Fibroblast of upper back skin (primary cell): Measurements from ENCODE around the gene MRPL51.
A peak's percentile ranks its signal among the peaks of the same experiment; 100 is the strongest.

Experiments
- DNase-seq: peaks from one replicate; pipeline ENCODE4 v3.0.0-alpha.2; 2013

MRPL51 gene

GRCh38 chr12:6492838-6493496 is at the start of gene MRPL51:
Gene MRPL51, minus strand, starts transcription at chr12:6493262. Its CDS starts 126 bp downstream, at chr12:6493136.
- DNase-seq, result peak; percentile 94

- DNase-seq, result no peak
Observed at GRCh38 chr12:6542209-6543009, 49.3 kb upstream of the MRPL51 start.

GRCh38 chr12:6541371-6542165 is 48.5 kb upstream of the MRPL51 start:
- DNase-seq, result no peak

DNA sequence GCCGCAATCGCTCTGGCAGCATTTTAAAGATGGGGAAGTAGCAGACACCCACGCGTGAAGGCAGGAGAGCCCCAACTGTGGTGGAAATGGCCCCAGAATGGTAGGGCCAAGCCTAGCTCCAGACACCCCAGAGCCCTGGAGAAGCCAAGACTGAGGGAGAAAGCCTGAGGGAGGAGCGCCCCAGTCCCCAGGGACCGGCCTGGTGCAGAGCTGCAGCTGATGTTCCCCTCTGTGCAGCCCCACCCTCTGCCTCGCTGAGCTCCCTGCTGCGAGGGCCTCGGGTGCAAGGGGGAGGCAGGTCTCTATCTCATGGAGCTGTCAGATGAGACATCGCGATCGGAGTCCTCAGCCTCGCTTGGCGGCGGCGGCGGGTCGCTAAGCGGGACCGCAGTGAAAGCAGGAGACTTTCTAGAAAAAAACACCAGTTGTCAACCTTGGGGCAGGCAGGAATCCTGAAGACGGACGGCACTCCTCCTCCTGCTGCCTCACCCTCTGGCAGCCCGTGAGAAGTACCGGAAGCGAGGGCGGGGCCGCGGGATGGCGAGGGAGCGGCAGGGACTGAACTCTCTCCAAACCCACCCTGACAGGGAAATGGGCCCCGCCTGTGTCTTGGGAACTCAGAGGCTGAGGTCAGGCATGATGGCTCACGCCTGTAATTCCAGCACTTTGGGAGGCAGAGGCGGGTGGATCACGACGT is 47.3 kb upstream of the MRPL51 start:
- DNase-seq, result peak; percentile 94

DNA sequence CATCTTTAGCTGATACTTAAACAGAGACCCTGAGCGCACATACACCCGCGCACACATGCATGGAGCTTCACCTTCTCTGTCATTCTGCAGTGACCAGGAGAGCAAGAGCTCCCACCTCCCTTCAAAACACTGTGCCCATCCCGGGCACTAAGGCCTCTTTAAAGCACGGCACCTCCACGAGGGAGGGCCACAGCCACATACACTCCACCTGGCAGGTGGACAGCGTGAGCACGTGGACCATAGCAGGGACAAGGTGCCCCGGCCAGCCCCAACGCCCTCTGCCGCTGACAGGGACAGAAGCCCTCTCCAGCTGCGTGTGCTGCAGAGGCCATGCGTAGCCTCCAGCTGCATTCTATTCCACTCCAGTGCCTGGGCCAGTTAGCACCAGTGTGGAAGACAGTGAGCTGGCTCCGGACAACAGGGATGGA is 46.7 kb upstream of the MRPL51 start:
- no peak for DNase-seq

- no peak for DNase-seq
Observed at GRCh38 chr12:6539314-6539682, 46.2 kb upstream of the MRPL51 start.

GRCh38 chr12:6538420-6539313 is 45.6 kb upstream of the MRPL51 start:
- DNase-seq, result peak; percentile 51

DNA sequence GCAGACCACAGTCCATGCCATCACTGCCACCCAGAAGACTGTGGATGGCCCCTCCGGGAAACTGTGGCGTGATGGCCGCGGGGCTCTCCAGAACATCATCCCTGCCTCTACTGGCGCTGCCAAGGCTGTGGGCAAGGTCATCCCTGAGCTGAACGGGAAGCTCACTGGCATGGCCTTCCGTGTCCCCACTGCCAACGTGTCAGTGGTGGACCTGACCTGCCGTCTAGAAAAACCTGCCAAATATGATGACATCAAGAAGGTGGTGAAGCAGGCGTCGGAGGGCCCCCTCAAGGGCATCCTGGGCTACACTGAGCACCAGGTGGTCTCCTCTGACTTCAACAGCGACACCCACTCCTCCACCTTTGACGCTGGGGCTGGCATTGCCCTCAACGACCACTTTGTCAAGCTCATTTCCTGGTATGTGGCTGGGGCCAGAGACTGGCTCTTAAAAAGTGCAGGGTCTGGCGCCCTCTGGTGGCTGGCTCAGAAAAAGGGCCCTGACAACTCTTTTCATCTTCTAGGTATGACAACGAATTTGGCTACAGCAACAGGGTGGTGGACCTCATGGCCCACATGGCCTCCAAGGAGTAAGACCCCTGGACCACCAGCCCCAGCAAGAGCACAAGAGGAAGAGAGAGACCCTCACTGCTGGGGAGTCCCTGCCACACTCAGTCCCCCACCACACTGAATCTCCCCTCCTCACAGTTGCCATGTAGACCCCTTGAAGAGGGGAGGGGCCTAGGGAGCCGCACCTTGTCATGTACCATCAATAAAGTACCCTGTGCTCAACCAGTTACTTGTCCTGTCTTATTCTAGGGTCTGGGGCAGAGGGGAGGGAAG is 44.7 kb upstream of the MRPL51 start:
- DNase-seq, result peak; percentile 77

DNA sequence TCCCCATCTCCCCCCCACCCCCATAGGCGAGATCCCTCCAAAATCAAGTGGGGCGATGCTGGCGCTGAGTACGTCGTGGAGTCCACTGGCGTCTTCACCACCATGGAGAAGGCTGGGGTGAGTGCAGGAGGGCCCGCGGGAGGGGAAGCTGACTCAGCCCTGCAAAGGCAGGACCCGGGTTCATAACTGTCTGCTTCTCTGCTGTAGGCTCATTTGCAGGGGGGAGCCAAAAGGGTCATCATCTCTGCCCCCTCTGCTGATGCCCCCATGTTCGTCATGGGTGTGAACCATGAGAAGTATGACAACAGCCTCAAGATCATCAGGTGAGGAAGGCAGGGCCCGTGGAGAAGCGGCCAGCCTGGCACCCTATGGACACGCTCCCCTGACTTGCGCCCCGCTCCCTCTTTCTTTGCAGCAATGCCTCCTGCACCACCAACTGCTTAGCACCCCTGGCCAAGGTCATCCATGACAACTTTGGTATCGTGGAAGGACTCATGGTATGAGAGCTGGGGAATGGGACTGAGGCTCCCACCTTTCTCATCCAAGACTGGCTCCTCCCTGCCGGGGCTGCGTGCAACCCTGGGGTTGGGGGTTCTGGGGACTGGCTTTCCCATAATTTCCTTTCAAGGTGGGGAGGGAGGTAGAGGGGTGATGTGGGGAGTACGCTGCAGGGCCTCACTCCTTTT is 44.0 kb upstream of the MRPL51 start:
- DNase-seq, result no peak

- DNase-seq, result no peak
Observed at GRCh38 chr12:6535960-6536847, 43.1 kb upstream of the MRPL51 start.

GRCh38 chr12:6535697-6535946 is 42.6 kb upstream of the MRPL51 start:
- DNase-seq, result no peak

DNA sequence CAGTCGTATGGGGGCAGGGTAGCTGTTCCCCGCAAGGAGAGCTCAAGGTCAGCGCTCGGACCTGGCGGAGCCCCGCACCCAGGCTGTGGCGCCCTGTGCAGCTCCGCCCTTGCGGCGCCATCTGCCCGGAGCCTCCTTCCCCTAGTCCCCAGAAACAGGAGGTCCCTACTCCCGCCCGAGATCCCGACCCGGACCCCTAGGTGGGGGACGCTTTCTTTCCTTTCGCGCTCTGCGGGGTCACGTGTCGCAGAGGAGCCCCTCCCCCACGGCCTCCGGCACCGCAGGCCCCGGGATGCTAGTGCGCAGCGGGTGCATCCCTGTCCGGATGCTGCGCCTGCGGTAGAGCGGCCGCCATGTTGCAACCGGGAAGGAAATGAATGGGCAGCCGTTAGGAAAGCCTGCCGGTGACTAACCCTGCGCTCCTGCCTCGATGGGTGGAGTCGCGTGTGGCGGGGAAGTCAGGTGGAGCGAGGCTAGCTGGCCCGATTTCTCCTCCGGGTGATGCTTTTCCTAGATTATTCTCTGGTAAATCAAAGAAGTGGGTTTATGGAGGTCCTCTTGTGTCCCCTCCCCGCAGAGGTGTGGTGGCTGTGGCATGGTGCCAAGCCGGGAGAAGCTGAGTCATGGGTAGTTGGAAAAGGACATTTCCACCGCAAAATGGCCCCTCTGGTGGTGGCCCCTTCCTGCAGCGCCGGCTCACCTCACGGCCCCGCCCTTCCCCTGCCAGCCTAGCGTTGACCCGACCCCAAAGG is 42.1 kb upstream of the MRPL51 start:
- DNase-seq, result peak; percentile 67

GRCh38 chr12:6534695-6534944 is 41.6 kb upstream of the MRPL51 start:
- DNase-seq, result no peak

DNA sequence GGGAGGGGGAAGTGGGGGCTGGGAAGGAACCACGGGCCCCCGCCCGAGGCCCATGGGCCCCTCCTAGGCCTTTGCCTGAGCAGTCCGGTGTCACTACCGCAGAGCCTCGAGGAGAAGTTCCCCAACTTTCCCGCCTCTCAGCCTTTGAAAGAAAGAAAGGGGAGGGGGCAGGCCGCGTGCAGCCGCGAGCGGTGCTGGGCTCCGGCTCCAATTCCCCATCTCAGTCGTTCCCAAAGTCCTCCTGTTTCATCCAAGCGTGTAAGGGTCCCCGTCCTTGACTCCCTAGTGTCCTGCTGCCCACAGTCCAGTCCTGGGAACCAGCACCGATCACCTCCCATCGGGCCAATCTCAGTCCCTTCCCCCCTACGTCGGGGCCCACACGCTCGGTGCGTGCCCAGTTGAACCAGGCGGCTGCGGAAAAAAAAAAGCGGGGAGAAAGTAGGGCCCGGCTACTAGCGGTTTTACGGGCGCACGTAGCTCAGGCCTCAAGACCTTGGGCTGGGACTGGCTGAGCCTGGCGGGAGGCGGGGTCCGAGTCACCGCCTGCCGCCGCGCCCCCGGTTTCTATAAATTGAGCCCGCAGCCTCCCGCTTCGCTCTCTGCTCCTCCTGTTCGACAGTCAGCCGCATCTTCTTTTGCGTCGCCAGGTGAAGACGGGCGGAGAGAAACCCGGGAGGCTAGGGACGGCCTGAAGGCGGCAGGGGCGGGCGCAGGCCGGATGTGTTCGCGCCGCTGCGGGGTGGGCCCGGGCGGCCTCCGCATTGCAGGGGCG is 41.0 kb upstream of the MRPL51 start, which contains the start of gene GAPDH:
Gene GAPDH (plus strand): TSS at position 595 of the 772 bp plus-strand sequence. CDS start 316 bp downstream, outside the sequence.
- peak; percentile 99 for DNase-seq

DNA sequence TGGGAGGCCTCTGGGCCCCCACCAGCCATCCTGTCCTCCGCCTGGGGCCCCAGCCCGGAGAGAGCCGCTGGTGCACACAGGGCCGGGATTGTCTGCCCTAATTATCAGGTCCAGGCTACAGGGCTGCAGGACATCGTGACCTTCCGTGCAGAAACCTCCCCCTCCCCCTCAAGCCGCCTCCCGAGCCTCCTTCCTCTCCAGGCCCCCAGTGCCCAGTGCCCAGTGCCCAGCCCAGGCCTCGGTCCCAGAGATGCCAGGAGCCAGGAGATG is 40.5 kb upstream of the MRPL51 start:
- no peak for DNase-seq

DNA sequence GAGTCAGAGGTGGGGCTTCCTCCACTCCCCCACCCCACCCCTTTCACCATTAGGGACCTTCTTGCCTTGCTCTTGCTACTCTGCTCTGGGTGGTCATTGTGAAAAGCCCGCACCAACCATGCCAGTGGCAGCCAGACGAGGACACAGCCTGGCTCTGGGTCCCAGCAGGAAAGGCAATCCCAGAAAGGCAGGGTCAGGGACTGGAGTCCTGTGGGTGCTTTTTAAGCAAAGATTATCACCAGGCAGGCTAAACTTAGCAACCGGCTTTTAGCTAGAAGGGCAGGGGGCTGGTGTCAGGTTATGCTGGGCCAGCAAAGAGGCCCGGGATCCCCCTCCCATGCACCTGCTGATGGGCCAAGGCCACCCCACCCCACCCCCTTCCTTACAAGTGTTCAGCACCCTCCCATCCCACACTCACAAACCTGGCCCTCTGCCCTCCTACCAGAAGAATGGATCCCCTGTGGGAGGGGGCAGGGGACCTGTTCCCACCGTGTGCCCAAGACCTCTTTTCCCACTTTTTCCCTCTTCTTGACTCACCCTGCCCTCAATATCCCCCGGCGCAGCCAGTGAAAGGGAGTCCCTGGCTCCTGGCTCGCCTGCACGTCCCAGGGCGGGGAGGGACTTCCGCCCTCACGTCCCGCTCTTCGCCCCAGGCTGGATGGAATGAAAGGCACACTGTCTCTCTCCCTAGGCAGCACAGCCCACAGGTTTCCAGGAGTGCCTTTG is 40.0 kb upstream of the MRPL51 start:
- DNase-seq, result peak; percentile 81

DNA sequence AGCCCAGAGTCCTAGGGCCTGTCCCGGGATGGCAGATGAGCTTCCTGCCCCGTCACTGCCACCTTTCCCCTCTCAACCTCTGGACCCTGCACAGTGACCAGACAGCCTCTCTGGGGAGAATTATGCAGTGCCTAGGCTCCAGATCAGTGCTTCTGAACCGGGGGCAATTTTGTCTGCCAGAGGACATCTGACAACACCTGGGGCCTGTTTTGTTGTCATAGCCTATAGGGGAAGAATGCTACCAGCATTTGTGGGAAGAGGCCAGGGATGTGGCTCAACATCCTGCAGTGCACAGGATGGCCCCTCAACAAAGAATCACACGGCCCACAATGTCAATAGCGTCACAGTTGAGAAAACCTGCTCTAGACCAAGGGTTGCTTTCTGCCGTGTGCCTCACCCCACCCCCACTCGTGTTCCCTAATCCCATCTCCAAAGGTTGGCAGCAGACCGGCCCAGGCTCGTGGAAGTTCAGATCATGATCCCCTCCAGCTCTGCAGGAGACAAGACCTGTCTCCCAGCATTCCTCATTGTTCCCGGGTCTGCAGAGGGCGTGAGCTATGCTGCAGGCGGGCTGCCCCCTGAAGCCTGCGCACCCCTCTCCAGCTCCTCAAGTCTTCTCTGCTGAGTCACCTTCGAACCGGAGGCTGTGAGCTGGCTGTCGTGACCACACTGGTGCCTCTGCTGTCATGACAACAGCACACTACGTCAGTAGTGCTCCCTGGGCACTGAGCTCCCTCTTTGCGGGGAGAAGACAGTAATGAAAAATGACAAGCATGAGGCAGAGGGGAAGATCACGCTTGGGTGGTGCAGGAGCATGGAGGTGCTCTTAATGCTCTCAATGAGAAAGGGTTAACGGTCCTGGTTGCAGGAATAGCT is 39.2 kb upstream of the MRPL51 start:
- peak; percentile 99 for DNase-seq
